ENCODE results near the gene RETREG3.

- TF ChIP-seq CTCF (IDR thresholded peaks at IDR 0.05; ENCODE audit: poor library complexity) (no peak), EZH2 (IDR thresholded peaks at IDR 0.05; ENCODE audit: borderline replicate concordance) (no peak), EZH2phosphoT487 (IDR thresholded peaks at IDR 0.05; ENCODE audit: low read depth, severe bottlenecking, unreplicated experiment) (no peak)
Observed at GRCh38 chr17:42571435-42572225, 37.5 kb downstream of the RETREG3 start.

Data from hepatocyte (in vitro differentiated cells).